K562 (cell line): ENCODE data around the gene ZBTB2. TPM values are rescaled to one million over a fixed set of nuclear protein-coding genes. Genes with fewer than 3 reads are reported as not detected.

Experiments
- ATAC-seq: fragments of 200-7000 bp; cut with Tn5 transposase; 3 replicates; pipeline ENCODE4 v1.9.1; 2020; ENCODE audit warnings: moderate library complexity
- BruUV-seq: library from RNA; stranded (reverse); fragments of 400-500 nt; replicated peaks from 2 replicates; lab custom pipeline; 2021; lab: Mats Ljungman, UMichigan
- CTCF ChIA-PET: fragments of 300-600 bp; formaldehyde crosslinking; extraction: SDS; loops from one replicate; lab custom pipeline; 2021; ENCODE audit warnings: low intra/inter-chr PET ratio; lab: Yijun Ruan, JAX
- POLR2A ChIA-PET: fragments of 300-600, 350-650 bp; sonication (Branson Sonifier 250); formaldehyde crosslinking; extraction: SDS; loops from one replicate; lab custom pipeline; 2021; ENCODE audit warnings: antibody characterized with exemption, inconsistent platforms; lab: Yijun Ruan, JAX
- DNase-seq, 4 experiments: peaks; one replicate each; pipeline versions ENCODE4 v3.0.0 to v3.0.0-alpha.2; 2011 to 2018; ENCODE audit warnings: low spot score in 3 of 4, mixed read lengths in 3 of 4; ENCODE audit errors: extremely low read depth in 1 of 4
- FAIRE-seq: peaks from 2 replicates; lab custom pipeline; 2011; peaks lifted over from hg19 to GRCh38; lab: Jason Lieb, UNC
- H2AFZ ChIP-seq: 2 replicates; pipeline ENCODE4 v1.6.0; 2011; ENCODE audit warnings: low read depth, low read length, control low read depth, inconsistent platforms
- H3K27ac ChIP-seq: fragments of 200-600 bp; 3 replicates; pipeline ENCODE4 v1.8.0; 2011; ENCODE audit warnings: low read depth, mild to moderate bottlenecking, control low read depth, inconsistent platforms, low read length, moderate library complexity, mixed read lengths; ENCODE audit errors: extremely low read depth
- H3K27me3 ChIP-seq, 2 experiments: fragments of 300-600 bp in 1 of 2; 2 replicates in 1 of 2; 3 replicates in 1 of 2; pipeline versions ENCODE4 v1.6.0 to v1.8.0; 2011; ENCODE audit warnings: inconsistent platforms in 2 of 2, low read length in 2 of 2, mild to moderate bottlenecking in 1 of 2, mixed read lengths in 1 of 2, moderate library complexity in 1 of 2; ENCODE audit not compliant: control insufficient read depth in 2 of 2, insufficient read depth in 2 of 2
- H3K36me3 ChIP-seq: fragments of 300-600 bp; 3 replicates; pipeline ENCODE4 v1.8.0; 2011; ENCODE audit warnings: mild to moderate bottlenecking, low read length, inconsistent platforms; ENCODE audit not compliant: control insufficient read depth, insufficient read depth
- H3K4me1 ChIP-seq, 2 experiments: fragments of 200-600 bp in 1 of 2; replicated peaks in 1 of 2; 2 replicates in 1 of 2; 3 replicates in 1 of 2; pipeline versions ENCODE4 v1.5.1 to v1.8.0; 2011; ENCODE audit warnings: inconsistent platforms in 2 of 2, low read length in 2 of 2, mild to moderate bottlenecking in 1 of 2, mixed read lengths in 1 of 2, moderate library complexity in 1 of 2; ENCODE audit not compliant: control insufficient read depth in 2 of 2, insufficient read depth in 2 of 2
- H3K4me2 ChIP-seq: 2 replicates; pipeline ENCODE4 v1.6.1; 2011; ENCODE audit warnings: low read length, control low read depth, inconsistent platforms, mixed read lengths; ENCODE audit not compliant: insufficient read depth
- H3K4me3 ChIP-seq: fragments of 200-600 bp; sonication (generic), shearing (Covaris generic); 2 replicates; pipeline ENCODE4 v1.5.1; 2016; ENCODE audit warnings: control low read depth, inconsistent platforms
- H3K79me2 ChIP-seq: fragments of 200-600 bp; 3 replicates; pipeline ENCODE4 v1.8.0; 2011; ENCODE audit warnings: low read length, inconsistent platforms; ENCODE audit not compliant: control insufficient read depth, insufficient read depth
- H3K9ac ChIP-seq, 2 experiments: 2 replicates each; pipeline versions ENCODE4 v1.6.0 to v1.6.1; 2011; ENCODE audit warnings: low read depth in 2 of 2, low read length in 2 of 2, control low read depth in 1 of 2, inconsistent platforms in 1 of 2, mild to moderate bottlenecking in 1 of 2, mixed read lengths in 1 of 2; ENCODE audit not compliant: insufficient read depth in 1 of 2
- H3K9me1 ChIP-seq: one replicate; pipeline ENCODE4 v1.6.0; 2011; ENCODE audit warnings: inconsistent platforms, mild to moderate bottlenecking, low read length, moderate library complexity; ENCODE audit not compliant: control insufficient read depth, insufficient read depth
- H3K9me3 ChIP-seq: replicated peaks from 2 replicates; pipeline ENCODE4 v1.5.1; 2011; ENCODE audit warnings: low read depth, low read length, inconsistent platforms; ENCODE audit not compliant: control insufficient read depth, insufficient read depth
- H4K20me1 ChIP-seq: replicated peaks from 2 replicates; pipeline ENCODE4 v1.6.1; 2011; ENCODE audit warnings: low read length, inconsistent platforms, mixed read lengths; ENCODE audit not compliant: control insufficient read depth, insufficient read depth
- GTF2E2 ChIP-seq: fragments of 200-800 bp; sonication (Bioruptor generic); IDR thresholded peaks from 2 replicates; pipeline ENCODE4 v1.6.1; 2016; ENCODE audit warnings: missing genetic modification characterization, missing compliant biosample characterization
- PHF20 ChIP-seq: fragments of 450-650 bp; IDR thresholded peaks from 2 replicates; pipeline ENCODE4 v1.6.1; 2018; ENCODE audit not compliant: partially characterized antibody
- TAF1 ChIP-seq: IDR thresholded peaks from 2 replicates; pipeline ENCODE4 v1.6.1; 2011; ENCODE audit warnings: mild to moderate bottlenecking, low read length, moderate library complexity; ENCODE audit not compliant: insufficient read depth, control insufficient read depth, severe bottlenecking; ENCODE audit errors: extremely low read depth
- WGBS: fragments of 100-300 bp; shearing (Covaris generic); methylation state at CpG from one replicate; pipeline ENCODE4 v1.1.6; 2016; ENCODE audit warnings: low coverage, mixed read lengths; ENCODE audit not compliant: insufficient coverage; ENCODE audit errors: missing lambda C conversion rate; 5-methylcytosine and 5-hydroxymethylcytosine counted together
- in situ Hi-C: fragments of 300-500 bp; cut with MboI; formaldehyde crosslinking; loops from 4 replicates; pipeline ENCODE4 v1.15.0; 2018; ENCODE audit warnings: inconsistent platforms, mixed read lengths
- intact Hi-C: fragments of 100-400 bp; cut with micrococcal nuclease; formaldehyde crosslinking; loops from 2 replicates; pipeline ENCODE4 v1.14.2; 2022
- polyA plus RNA-seq, 8 experiments: library from polyadenylated mRNA; depleted of rRNA in 4 of 8; stranded (reverse) in 5 of 8; unstranded in 3 of 8; fragments of >200 nt; fragmentation: Nextera tagmentation in 2 of 8; fragmentation: Illumina TruSeq in 1 of 8; extraction: Ambion mirVana in 2 of 8; extraction: Trizol in 1 of 8; gene quantifications; 2 replicates each; pipeline versions ENCODE4 v1.2.1 to v1.2.3, GENCODE V29; 2011 to 2014; ENCODE audit warnings: inconsistent platforms in 1 of 8, missing spikeins in 1 of 8
- total RNA-seq, 7 experiments: library from RNA; depleted of rRNA in 6 of 7; stranded (reverse); fragments of >200 nt in 6 of 7; fragmentation: Illumina TruSeq in 2 of 7; extraction: Trizol in 2 of 7; gene quantifications; 2 replicates each; pipeline versions ENCODE4 v1.2.1 to v1.2.3, GENCODE V29; 2011 to 2021; ENCODE audit warnings: low replicate concordance in 1 of 7
- TF ChIP-seq, protein P1 (sequence below): fragments of 150-350 bp; IDR thresholded peaks from 2 replicates; pipeline ENCODE4 v1.6.1; 2014; ENCODE audit warnings: low read depth, mild to moderate bottlenecking, low read length, borderline replicate concordance
- TF ChIP-seq, protein P2 (sequence below): fragments of 250-450 bp; sonication (Bioruptor Pico); IDR thresholded peaks from 2 replicates; pipeline ENCODE4 v1.5.0; 2020; ENCODE audit warnings: mild to moderate bottlenecking
- TF ChIP-seq, protein P3 (sequence below): fragments of 200-400 bp; formaldehyde crosslinking; IDR thresholded peaks from 2 replicates; pipeline ENCODE4 v1.6.1; 2017; ENCODE audit warnings: mild to moderate bottlenecking, low read depth, low read length, moderate library complexity

Gene ZBTB2
- total and polyA plus RNA-seq, 9 of the 15 experiments (the other 6 are each of a cell fraction or from before 2014, with no cell fraction given) = 5.1 to 26.2 (median 16.4) TPM

DNA sequence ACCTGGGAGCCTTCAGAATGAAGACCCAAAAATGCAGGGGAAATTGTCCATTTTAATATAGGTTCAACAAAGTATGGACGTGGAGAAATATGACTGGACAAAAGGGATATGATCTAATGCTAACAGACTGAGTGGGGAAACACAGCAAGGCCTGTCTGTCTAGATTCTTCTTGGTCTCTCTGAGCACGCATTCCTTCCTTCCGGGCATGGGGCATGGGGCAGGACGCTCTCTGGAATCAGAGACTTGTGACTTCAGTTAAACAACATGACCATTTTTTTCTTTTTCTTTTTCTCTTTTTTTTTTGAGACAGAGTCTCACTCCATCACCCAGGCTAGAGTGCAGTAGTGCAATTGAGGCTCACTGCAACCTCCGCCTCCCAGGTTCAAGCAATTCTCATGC is 31.9 kb downstream of the ZBTB2 start:
- H3K27ac ChIP-seq = no peak overlapping the region
- no TSS peak for BruUV-seq
- 77% methylated on average over 5 of the region's 5 CpGs for WGBS
- no peaks in the 10 kb centered on the region for H3K9me3 ChIP-seq
- H3K9ac ChIP-seq = no peak overlapping the region
- H3K27me3 ChIP-seq = peaks cover 0 to 4% of the 10 kb centered on the region in 2 experiments; a peak in 1 of 5 replicates
- CTCF ChIA-PET = no interaction called here
- no peak overlapping the region for H3K4me3 ChIP-seq
- DNase-seq (no peak), FAIRE-seq (no peak), ATAC-seq (no peak)
- H3K4me1 ChIP-seq = no peaks in the 10 kb centered on the region; a peak in 1 of 5 replicates
- no peak overlapping the region for H3K4me2 ChIP-seq
- POLR2A ChIA-PET = no interaction called here
- H3K36me3 ChIP-seq = peaks cover 13% of the 10 kb centered on the region; the same call in 1 of the 3 replicates
- intact Hi-C loops (no loop called here), in situ Hi-C loops (no loop called here)
- H3K9me1 ChIP-seq = no peaks in the 10 kb centered on the region
- H4K20me1 ChIP-seq = no peaks in the 10 kb centered on the region
- no peak overlapping the region for H2AFZ ChIP-seq
- H3K79me2 ChIP-seq = no peaks in the 10 kb centered on the region
- TF ChIP-seq, protein P1, sequence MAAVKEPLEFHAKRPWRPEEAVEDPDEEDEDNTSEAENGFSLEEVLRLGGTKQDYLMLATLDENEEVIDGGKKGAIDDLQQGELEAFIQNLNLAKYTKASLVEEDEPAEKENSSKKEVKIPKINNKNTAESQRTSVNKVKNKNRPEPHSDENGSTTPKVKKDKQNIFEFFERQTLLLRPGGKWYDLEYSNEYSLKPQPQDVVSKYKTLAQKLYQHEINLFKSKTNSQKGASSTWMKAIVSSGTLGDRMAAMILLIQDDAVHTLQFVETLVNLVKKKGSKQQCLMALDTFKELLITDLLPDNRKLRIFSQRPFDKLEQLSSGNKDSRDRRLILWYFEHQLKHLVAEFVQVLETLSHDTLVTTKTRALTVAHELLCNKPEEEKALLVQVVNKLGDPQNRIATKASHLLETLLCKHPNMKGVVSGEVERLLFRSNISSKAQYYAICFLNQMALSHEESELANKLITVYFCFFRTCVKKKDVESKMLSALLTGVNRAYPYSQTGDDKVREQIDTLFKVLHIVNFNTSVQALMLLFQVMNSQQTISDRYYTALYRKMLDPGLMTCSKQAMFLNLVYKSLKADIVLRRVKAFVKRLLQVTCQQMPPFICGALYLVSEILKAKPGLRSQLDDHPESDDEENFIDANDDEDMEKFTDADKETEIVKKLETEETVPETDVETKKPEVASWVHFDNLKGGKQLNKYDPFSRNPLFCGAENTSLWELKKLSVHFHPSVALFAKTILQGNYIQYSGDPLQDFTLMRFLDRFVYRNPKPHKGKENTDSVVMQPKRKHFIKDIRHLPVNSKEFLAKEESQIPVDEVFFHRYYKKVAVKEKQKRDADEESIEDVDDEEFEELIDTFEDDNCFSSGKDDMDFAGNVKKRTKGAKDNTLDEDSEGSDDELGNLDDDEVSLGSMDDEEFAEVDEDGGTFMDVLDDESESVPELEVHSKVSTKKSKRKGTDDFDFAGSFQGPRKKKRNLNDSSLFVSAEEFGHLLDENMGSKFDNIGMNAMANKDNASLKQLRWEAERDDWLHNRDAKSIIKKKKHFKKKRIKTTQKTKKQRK = no peak
- TF ChIP-seq GTF2E2 (tag) (no peak), TAF1 (no peak), PHF20 (no peak)
- TF ChIP-seq, protein P2, sequence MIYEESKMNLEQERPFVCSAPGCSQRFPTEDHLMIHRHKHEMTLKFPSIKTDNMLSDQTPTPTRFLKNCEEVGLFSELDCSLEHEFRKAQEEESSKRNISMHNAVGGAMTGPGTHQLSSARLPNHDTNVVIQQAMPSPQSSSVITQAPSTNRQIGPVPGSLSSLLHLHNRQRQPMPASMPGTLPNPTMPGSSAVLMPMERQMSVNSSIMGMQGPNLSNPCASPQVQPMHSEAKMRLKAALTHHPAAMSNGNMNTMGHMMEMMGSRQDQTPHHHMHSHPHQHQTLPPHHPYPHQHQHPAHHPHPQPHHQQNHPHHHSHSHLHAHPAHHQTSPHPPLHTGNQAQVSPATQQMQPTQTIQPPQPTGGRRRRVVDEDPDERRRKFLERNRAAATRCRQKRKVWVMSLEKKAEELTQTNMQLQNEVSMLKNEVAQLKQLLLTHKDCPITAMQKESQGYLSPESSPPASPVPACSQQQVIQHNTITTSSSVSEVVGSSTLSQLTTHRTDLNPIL (CRISPR knock-in tag) = no peak
- TF ChIP-seq, protein P3, sequence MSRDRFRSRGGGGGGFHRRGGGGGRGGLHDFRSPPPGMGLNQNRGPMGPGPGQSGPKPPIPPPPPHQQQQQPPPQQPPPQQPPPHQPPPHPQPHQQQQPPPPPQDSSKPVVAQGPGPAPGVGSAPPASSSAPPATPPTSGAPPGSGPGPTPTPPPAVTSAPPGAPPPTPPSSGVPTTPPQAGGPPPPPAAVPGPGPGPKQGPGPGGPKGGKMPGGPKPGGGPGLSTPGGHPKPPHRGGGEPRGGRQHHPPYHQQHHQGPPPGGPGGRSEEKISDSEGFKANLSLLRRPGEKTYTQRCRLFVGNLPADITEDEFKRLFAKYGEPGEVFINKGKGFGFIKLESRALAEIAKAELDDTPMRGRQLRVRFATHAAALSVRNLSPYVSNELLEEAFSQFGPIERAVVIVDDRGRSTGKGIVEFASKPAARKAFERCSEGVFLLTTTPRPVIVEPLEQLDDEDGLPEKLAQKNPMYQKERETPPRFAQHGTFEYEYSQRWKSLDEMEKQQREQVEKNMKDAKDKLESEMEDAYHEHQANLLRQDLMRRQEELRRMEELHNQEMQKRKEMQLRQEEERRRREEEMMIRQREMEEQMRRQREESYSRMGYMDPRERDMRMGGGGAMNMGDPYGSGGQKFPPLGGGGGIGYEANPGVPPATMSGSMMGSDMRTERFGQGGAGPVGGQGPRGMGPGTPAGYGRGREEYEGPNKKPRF = no peak
- TF ChIP-seq, all 486 proteins: peak for 0
